Neuron (in vitro differentiated cells): ENCODE measurements around the gene PRPF31.
A peak's percentile ranks its signal among the peaks of the same experiment; 100 is the strongest.

Experiments used
- H2AFZ ChIP-seq: one replicate; pipeline ENCODE4 v1.6.1; 2013; ENCODE audit warnings: low read depth, mild to moderate bottlenecking, inconsistent platforms, low read length, moderate library complexity
- H3K27me3 ChIP-seq: one replicate; pipeline ENCODE4 v1.6.1; 2013; ENCODE audit warnings: low read length; ENCODE audit not compliant: insufficient read depth
- H3K36me3 ChIP-seq: one replicate; pipeline ENCODE4 v1.6.1; 2013; ENCODE audit warnings: low read length; ENCODE audit not compliant: insufficient read depth
- H3K4me1 ChIP-seq: one replicate; pipeline ENCODE4 v1.6.1; 2013; ENCODE audit warnings: low read length; ENCODE audit not compliant: insufficient read depth
- H3K4me3 ChIP-seq: 2 replicates; pipeline ENCODE4 v1.5.1; 2013; ENCODE audit warnings: mild to moderate bottlenecking, low read length, moderate library complexity
- H3K9me3 ChIP-seq: one replicate; pipeline ENCODE4 v1.6.1; 2013; ENCODE audit warnings: low read length

The PRPF31 gene

GRCh38 chr19:54123682-54124081, 8.1 kb downstream of the PRPF31 start:
- Histone ChIP-seq H3K27me3 (no peaks in the 10 kb centered on the region), H2AFZ (no peak overlapping the region), H3K36me3 (peaks cover 78% of the 10 kb centered on the region), H3K9me3 (no peaks in the 10 kb centered on the region), H3K4me3 (no peak overlapping the region), H3K4me1 (no peaks in the 10 kb centered on the region)

GRCh38 chr19:54124393-54124792, 8.8 kb downstream of the PRPF31 start:
- peaks cover 82% of the 10 kb centered on the region for H3K36me3 ChIP-seq
- no peak overlapping the region for H3K4me3 ChIP-seq

GRCh38 chr19:54125713-54126112, 10.2 kb downstream of the PRPF31 start:
- Histone ChIP-seq H3K9me3 (no peaks in the 10 kb centered on the region), H3K4me3 (no peak overlapping the region), H2AFZ (no peak overlapping the region), H3K27me3 (no peaks in the 10 kb centered on the region), H3K36me3 (peaks cover 81% of the 10 kb centered on the region), H3K4me1 (no peaks in the 10 kb centered on the region)

More at GRCh38 chr19:54124393-54124792, 8.8 kb downstream of the PRPF31 start:
- Histone ChIP-seq H3K4me1 (no peaks in the 10 kb centered on the region), H2AFZ (no peak overlapping the region), H3K9me3 (no peaks in the 10 kb centered on the region), H3K27me3 (no peaks in the 10 kb centered on the region)

- Histone ChIP-seq H3K4me3 (no peak overlapping the region), H3K4me1 (no peaks in the 10 kb centered on the region), H3K27me3 (no peaks in the 10 kb centered on the region), H3K9me3 (no peaks in the 10 kb centered on the region), H2AFZ (no peak overlapping the region), H3K36me3 (peaks cover 76% of the 10 kb centered on the region)
These were observed 12.3 kb downstream of the PRPF31 start for GRCh38 chr19:54127688-54128440.

- no peaks in the 10 kb centered on the region for H3K9me3 ChIP-seq
- no peaks in the 10 kb centered on the region for H3K4me1 ChIP-seq
- no peak overlapping the region for H3K4me3 ChIP-seq
- H3K27me3 ChIP-seq = no peaks in the 10 kb centered on the region
- H2AFZ ChIP-seq = no peak overlapping the region
- H3K36me3 ChIP-seq = peaks cover 71% of the 10 kb centered on the region
These were observed 12.8 kb downstream of the PRPF31 start for GRCh38 chr19:54128441-54128725.

GRCh38 chr19:54128796-54129616, 13.5 kb downstream of the PRPF31 start:
- H3K4me3 ChIP-seq = no peak overlapping the region
- no peak overlapping the region for H2AFZ ChIP-seq
- no peaks in the 10 kb centered on the region for H3K4me1 ChIP-seq
- H3K9me3 ChIP-seq = no peaks in the 10 kb centered on the region
- no peaks in the 10 kb centered on the region for H3K27me3 ChIP-seq
- H3K36me3 ChIP-seq = peaks cover 65% of the 10 kb centered on the region

GRCh38 chr19:54129617-54129996, 14.1 kb downstream of the PRPF31 start:
- Histone ChIP-seq H3K36me3 (peaks cover 60% of the 10 kb centered on the region), H3K4me3 (no peak overlapping the region), H3K4me1 (no peaks in the 10 kb centered on the region), H2AFZ (no peak overlapping the region), H3K9me3 (no peaks in the 10 kb centered on the region), H3K27me3 (no peaks in the 10 kb centered on the region)

GRCh38 chr19:54133312-54133956, 17.9 kb downstream of the PRPF31 start:
- Histone ChIP-seq H3K4me3 (no peak overlapping the region), H3K9me3 (no peaks in the 10 kb centered on the region), H3K27me3 (no peaks in the 10 kb centered on the region), H3K4me1 (peaks cover 9% of the 10 kb centered on the region), H2AFZ (no peak overlapping the region), H3K36me3 (peaks cover 28% of the 10 kb centered on the region)

- no peak overlapping the region for H3K4me3 ChIP-seq
- H3K9me3 ChIP-seq = no peaks in the 10 kb centered on the region
- H3K36me3 ChIP-seq = peaks cover 25% of the 10 kb centered on the region
These were observed 18.5 kb downstream of the PRPF31 start for GRCh38 chr19:54133957-54134590.

GRCh38 chr19:54136086-54136863, 20.7 kb downstream of the PRPF31 start:
- H3K9me3 ChIP-seq = no peaks in the 10 kb centered on the region
- H2AFZ ChIP-seq = peak overlapping the region; percentile 11
- H3K27me3 ChIP-seq = no peaks in the 10 kb centered on the region
- peaks cover 22% of the 10 kb centered on the region for H3K4me1 ChIP-seq
- H3K36me3 ChIP-seq = peaks cover 29% of the 10 kb centered on the region
- H3K4me3 ChIP-seq = peak overlapping the region; percentile 52

More at GRCh38 chr19:54133957-54134590, 18.5 kb downstream of the PRPF31 start:
- peaks cover 15% of the 10 kb centered on the region for H3K4me1 ChIP-seq
- no peaks in the 10 kb centered on the region for H3K27me3 ChIP-seq
- H2AFZ ChIP-seq = no peak overlapping the region

- peak overlapping the region; percentile 11 for H2AFZ ChIP-seq
- peaks cover 22% of the 10 kb centered on the region for H3K4me1 ChIP-seq
- H3K9me3 ChIP-seq = no peaks in the 10 kb centered on the region
- H3K4me3 ChIP-seq = peak overlapping the region; percentile 63
- H3K27me3 ChIP-seq = no peaks in the 10 kb centered on the region
- peaks cover 30% of the 10 kb centered on the region for H3K36me3 ChIP-seq
These were observed 21.5 kb downstream of the PRPF31 start for GRCh38 chr19:54136864-54137698.
